K562 (cell line): Measurements from ENCODE around the gene NAPB. TPM values are rescaled to one million over a fixed set of nuclear protein-coding genes. Genes with fewer than 3 reads are reported as not detected.
A peak's percentile ranks its signal among the peaks of the same experiment; 100 is the strongest.

Experiments
- ATAC-seq: fragments of 200-7000 bp; cut with Tn5 transposase; 3 replicates; pipeline ENCODE4 v1.9.1; 2020; ENCODE audit warnings: moderate library complexity
- BruUV-seq: library from RNA; stranded (reverse); fragments of 400-500 nt; replicated peaks from 2 replicates; lab custom pipeline; 2021; lab: Mats Ljungman, UMichigan
- CTCF ChIA-PET: fragments of 300-600 bp; formaldehyde crosslinking; extraction: SDS; loops from one replicate; lab custom pipeline; 2021; ENCODE audit warnings: low intra/inter-chr PET ratio; lab: Yijun Ruan, JAX
- POLR2A ChIA-PET: fragments of 300-600, 350-650 bp; sonication (Branson Sonifier 250); formaldehyde crosslinking; extraction: SDS; loops from one replicate; lab custom pipeline; 2021; ENCODE audit warnings: antibody characterized with exemption, inconsistent platforms; lab: Yijun Ruan, JAX
- DNase-seq, 4 experiments: peaks; one replicate each; pipeline versions ENCODE4 v3.0.0 to v3.0.0-alpha.2; 2011 to 2018; ENCODE audit warnings: low spot score in 3 of 4, mixed read lengths in 3 of 4; ENCODE audit errors: extremely low read depth in 1 of 4
- FAIRE-seq: peaks from 2 replicates; lab custom pipeline; 2011; peaks lifted over from hg19 to GRCh38; lab: Jason Lieb, UNC
- H2AFZ ChIP-seq: 2 replicates; pipeline ENCODE4 v1.6.0; 2011; ENCODE audit warnings: low read depth, low read length, control low read depth, inconsistent platforms
- H3K27ac ChIP-seq: fragments of 200-600 bp; 3 replicates; pipeline ENCODE4 v1.8.0; 2011; ENCODE audit warnings: low read depth, mild to moderate bottlenecking, control low read depth, inconsistent platforms, low read length, moderate library complexity, mixed read lengths; ENCODE audit errors: extremely low read depth
- H3K27me3 ChIP-seq, 2 experiments: fragments of 300-600 bp in 1 of 2; 2 replicates in 1 of 2; 3 replicates in 1 of 2; pipeline versions ENCODE4 v1.6.0 to v1.8.0; 2011; ENCODE audit warnings: inconsistent platforms in 2 of 2, low read length in 2 of 2, mild to moderate bottlenecking in 1 of 2, mixed read lengths in 1 of 2, moderate library complexity in 1 of 2; ENCODE audit not compliant: control insufficient read depth in 2 of 2, insufficient read depth in 2 of 2
- H3K36me3 ChIP-seq: fragments of 300-600 bp; 3 replicates; pipeline ENCODE4 v1.8.0; 2011; ENCODE audit warnings: mild to moderate bottlenecking, low read length, inconsistent platforms; ENCODE audit not compliant: control insufficient read depth, insufficient read depth
- H3K4me1 ChIP-seq, 2 experiments: fragments of 200-600 bp in 1 of 2; replicated peaks in 1 of 2; 2 replicates in 1 of 2; 3 replicates in 1 of 2; pipeline versions ENCODE4 v1.5.1 to v1.8.0; 2011; ENCODE audit warnings: inconsistent platforms in 2 of 2, low read length in 2 of 2, mild to moderate bottlenecking in 1 of 2, mixed read lengths in 1 of 2, moderate library complexity in 1 of 2; ENCODE audit not compliant: control insufficient read depth in 2 of 2, insufficient read depth in 2 of 2
- H3K4me2 ChIP-seq: 2 replicates; pipeline ENCODE4 v1.6.1; 2011; ENCODE audit warnings: low read length, control low read depth, inconsistent platforms, mixed read lengths; ENCODE audit not compliant: insufficient read depth
- H3K4me3 ChIP-seq: fragments of 200-600 bp; sonication (generic), shearing (Covaris generic); 2 replicates; pipeline ENCODE4 v1.5.1; 2016; ENCODE audit warnings: control low read depth, inconsistent platforms
- H3K79me2 ChIP-seq: fragments of 200-600 bp; 3 replicates; pipeline ENCODE4 v1.8.0; 2011; ENCODE audit warnings: low read length, inconsistent platforms; ENCODE audit not compliant: control insufficient read depth, insufficient read depth
- H3K9ac ChIP-seq, 2 experiments: 2 replicates each; pipeline versions ENCODE4 v1.6.0 to v1.6.1; 2011; ENCODE audit warnings: low read depth in 2 of 2, low read length in 2 of 2, control low read depth in 1 of 2, inconsistent platforms in 1 of 2, mild to moderate bottlenecking in 1 of 2, mixed read lengths in 1 of 2; ENCODE audit not compliant: insufficient read depth in 1 of 2
- H3K9me1 ChIP-seq: one replicate; pipeline ENCODE4 v1.6.0; 2011; ENCODE audit warnings: inconsistent platforms, mild to moderate bottlenecking, low read length, moderate library complexity; ENCODE audit not compliant: control insufficient read depth, insufficient read depth
- H3K9me3 ChIP-seq: replicated peaks from 2 replicates; pipeline ENCODE4 v1.5.1; 2011; ENCODE audit warnings: low read depth, low read length, inconsistent platforms; ENCODE audit not compliant: control insufficient read depth, insufficient read depth
- H4K20me1 ChIP-seq: replicated peaks from 2 replicates; pipeline ENCODE4 v1.6.1; 2011; ENCODE audit warnings: low read length, inconsistent platforms, mixed read lengths; ENCODE audit not compliant: control insufficient read depth, insufficient read depth
- ARID2 ChIP-seq: fragments of 450-650 bp; IDR thresholded peaks from 2 replicates; pipeline ENCODE4 v1.6.1; 2017; ENCODE audit warnings: antibody characterized with exemption, mild to moderate bottlenecking
- ASH1L ChIP-seq: fragments of 450-650 bp; IDR thresholded peaks from 2 replicates; pipeline ENCODE4 v1.6.1; 2018; ENCODE audit warnings: borderline replicate concordance, mild to moderate bottlenecking, low read depth; ENCODE audit not compliant: partially characterized antibody
- CSDE1 ChIP-seq, 2 experiments: fragments of 450-650 bp; IDR thresholded peaks; 2 replicates each; pipeline ENCODE4 v1.6.1; 2016; ENCODE audit warnings: mild to moderate bottlenecking in 1 of 2
- WGBS: fragments of 100-300 bp; shearing (Covaris generic); methylation state at CpG from one replicate; pipeline ENCODE4 v1.1.6; 2016; ENCODE audit warnings: low coverage, mixed read lengths; ENCODE audit not compliant: insufficient coverage; ENCODE audit errors: missing lambda C conversion rate; 5-methylcytosine and 5-hydroxymethylcytosine counted together
- in situ Hi-C: fragments of 300-500 bp; cut with MboI; formaldehyde crosslinking; loops from 4 replicates; pipeline ENCODE4 v1.15.0; 2018; ENCODE audit warnings: inconsistent platforms, mixed read lengths
- intact Hi-C: fragments of 100-400 bp; cut with micrococcal nuclease; formaldehyde crosslinking; loops from 2 replicates; pipeline ENCODE4 v1.14.2; 2022
- polyA plus RNA-seq, 8 experiments: library from polyadenylated mRNA; depleted of rRNA in 4 of 8; stranded (reverse) in 5 of 8; unstranded in 3 of 8; fragments of >200 nt; fragmentation: Nextera tagmentation in 2 of 8; fragmentation: Illumina TruSeq in 1 of 8; extraction: Ambion mirVana in 2 of 8; extraction: Trizol in 1 of 8; gene quantifications; 2 replicates each; pipeline versions ENCODE4 v1.2.1 to v1.2.3, GENCODE V29; 2011 to 2014; ENCODE audit warnings: inconsistent platforms in 1 of 8, missing spikeins in 1 of 8
- total RNA-seq, 7 experiments: library from RNA; depleted of rRNA in 6 of 7; stranded (reverse); fragments of >200 nt in 6 of 7; fragmentation: Illumina TruSeq in 2 of 7; extraction: Trizol in 2 of 7; gene quantifications; 2 replicates each; pipeline versions ENCODE4 v1.2.1 to v1.2.3, GENCODE V29; 2011 to 2021; ENCODE audit warnings: low replicate concordance in 1 of 7

NAPB gene
- total and polyA plus RNA-seq, 9 of the 15 experiments (the other 6 are each of a cell fraction or from before 2014, with no cell fraction given), result 1.4 to 7.7 (median 5.2) TPM

GRCh38 chr20:23417861-23418260, 3.4 kb downstream of the NAPB start:
- Histone ChIP-seq H2AFZ (no peak overlapping the region), H3K9me1 (no peaks in the 10 kb centered on the region), H3K79me2 (peaks cover 81% of the 10 kb centered on the region), H3K4me1 (peaks cover 9 to 14% of the 10 kb centered on the region in 2 experiments; a peak in 4 of 5 replicates), H3K27ac (no peak overlapping the region), H3K9me3 (no peaks in the 10 kb centered on the region), H3K9ac (no peak overlapping the region), H3K4me3 (no peak overlapping the region), H4K20me1 (no peaks in the 10 kb centered on the region), H3K36me3 (peaks cover 5% of the 10 kb centered on the region; the same call in 2 of the 3 replicates), H3K27me3 (no peaks in the 10 kb centered on the region), H3K4me2 (no peak overlapping the region)
- no peak for ATAC-seq
- ChIA-PET POLR2A (interaction anchor here (0.6 to 2.9 kb wide), 4 partner anchors 8 to 699 kb away, joined by 3 to 11 read pairs (median 3); no protein-coding TSS in a partner anchor), CTCF (no interaction called here)
- no peak for FAIRE-seq
- TF ChIP-seq ARID2, result no peak
- TF ChIP-seq ASH1L, result no peak
- no peak for TF ChIP-seq CSDE1 (IDR thresholded peaks at IDR 0.05)
- DNase-seq, result no peak
- no TSS peak for BruUV-seq
- intact Hi-C loops, result no loop called here
- in situ Hi-C loops, result no loop called here

GRCh38 chr20:23415959-23416583, 5.2 kb downstream of the NAPB start:
- Histone ChIP-seq H3K9me1 (no peaks in the 10 kb centered on the region), H3K9me3 (no peaks in the 10 kb centered on the region), H4K20me1 (no peaks in the 10 kb centered on the region), H3K79me2 (peaks cover 96% of the 10 kb centered on the region), H3K27me3 (no peaks in the 10 kb centered on the region), H3K27ac (peak overlapping the region; percentile 32; the same call in 1 of the 3 replicates), H3K4me2 (no peak overlapping the region), H3K36me3 (peaks cover 5% of the 10 kb centered on the region; the same call in 2 of the 3 replicates), H2AFZ (no peak overlapping the region), H3K9ac (no peak overlapping the region), H3K4me3 (no peak overlapping the region), H3K4me1 (peaks cover 8 to 13% of the 10 kb centered on the region in 2 experiments; a peak in 4 of 5 replicates)
- no peak for ATAC-seq
- no peak for DNase-seq
- ChIA-PET CTCF (no interaction called here), POLR2A (interaction anchor here (0.6 to 0.7 kb wide), 3 partner anchors 16 to 470 kb away, joined by 3 read pairs; no protein-coding TSS in a partner anchor)
- intact Hi-C loops, result no loop called here
- BruUV-seq, result no TSS peak
- no peak for FAIRE-seq
- 62% methylated on average over 6 of the region's 6 CpGs for WGBS
- in situ Hi-C loops, result no loop called here
